IPS-15b (cell line): ENCODE data around the gene ADAMTS1.

ENCODE experiments used
- H3K27me3 ChIP-seq: one replicate; pipeline ENCODE4 v1.6.1; 2013; ENCODE audit warnings: low read length; ENCODE audit not compliant: control insufficient read depth, insufficient read depth
- H3K36me3 ChIP-seq: one replicate; pipeline ENCODE4 v1.6.1; 2013; ENCODE audit warnings: low read length; ENCODE audit not compliant: control insufficient read depth, insufficient read depth
- H3K4me1 ChIP-seq: one replicate; pipeline ENCODE4 v1.6.1; 2013; ENCODE audit warnings: mild to moderate bottlenecking, low read length; ENCODE audit not compliant: control insufficient read depth, insufficient read depth
- H3K4me3 ChIP-seq: one replicate; pipeline ENCODE4 v1.5.1; 2013; ENCODE audit warnings: low read depth, low read length
- H3K9ac ChIP-seq: one replicate; pipeline ENCODE4 v1.6.1; 2013; ENCODE audit warnings: low read depth, mild to moderate bottlenecking, low read length
- H3K9me3 ChIP-seq: one replicate; pipeline ENCODE4 v1.6.1; 2013; ENCODE audit warnings: mild to moderate bottlenecking, low read length; ENCODE audit not compliant: control insufficient read depth, insufficient read depth

Gene ADAMTS1

GRCh38 chr21:26809745-26810144 lies 35.5 kb downstream of the ADAMTS1 start:
- no peak overlapping the region for H3K4me3 ChIP-seq
- H3K4me1 ChIP-seq, result no peaks in the 10 kb centered on the region
- H3K36me3 ChIP-seq, result no peaks in the 10 kb centered on the region
- H3K9me3 ChIP-seq, result no peaks in the 10 kb centered on the region
- H3K9ac ChIP-seq, result no peak overlapping the region
- no peaks in the 10 kb centered on the region for H3K27me3 ChIP-seq

- no peaks in the 10 kb centered on the region for H3K36me3 ChIP-seq
- no peaks in the 10 kb centered on the region for H3K9me3 ChIP-seq
- H3K4me3 ChIP-seq, result no peak overlapping the region
- H3K4me1 ChIP-seq, result no peaks in the 10 kb centered on the region
- H3K27me3 ChIP-seq, result no peaks in the 10 kb centered on the region
- H3K9ac ChIP-seq, result no peak overlapping the region
Observed at GRCh38 chr21:26806801-26807295, 38.4 kb downstream of the ADAMTS1 start.

GRCh38 chr21:26804895-26805609 lies 40.2 kb downstream of the ADAMTS1 start:
- no peak overlapping the region for H3K9ac ChIP-seq
- no peaks in the 10 kb centered on the region for H3K9me3 ChIP-seq
- H3K27me3 ChIP-seq, result no peaks in the 10 kb centered on the region
- no peaks in the 10 kb centered on the region for H3K36me3 ChIP-seq
- H3K4me1 ChIP-seq, result peaks cover 2% of the 10 kb centered on the region
- H3K4me3 ChIP-seq, result no peak overlapping the region

GRCh38 chr21:26801498-26801897 lies 43.7 kb downstream of the ADAMTS1 start:
- no peak overlapping the region for H3K4me3 ChIP-seq
- no peaks in the 10 kb centered on the region for H3K9me3 ChIP-seq
- peaks cover 2% of the 10 kb centered on the region for H3K4me1 ChIP-seq
- H3K36me3 ChIP-seq, result no peaks in the 10 kb centered on the region
- no peak overlapping the region for H3K9ac ChIP-seq
- no peaks in the 10 kb centered on the region for H3K27me3 ChIP-seq

GRCh38 chr21:26800970-26801431 lies 44.2 kb downstream of the ADAMTS1 start:
- Histone ChIP-seq H3K4me1 (peaks cover 2% of the 10 kb centered on the region), H3K27me3 (no peaks in the 10 kb centered on the region), H3K4me3 (no peak overlapping the region), H3K9me3 (no peaks in the 10 kb centered on the region), H3K36me3 (no peaks in the 10 kb centered on the region), H3K9ac (no peak overlapping the region)

GRCh38 chr21:26800455-26800854 lies 44.8 kb downstream of the ADAMTS1 start:
- Histone ChIP-seq H3K4me1 (peaks cover 2% of the 10 kb centered on the region), H3K9me3 (no peaks in the 10 kb centered on the region), H3K9ac (no peak overlapping the region), H3K27me3 (no peaks in the 10 kb centered on the region), H3K36me3 (no peaks in the 10 kb centered on the region), H3K4me3 (no peak overlapping the region)

GRCh38 chr21:26800001-26800400 lies 45.2 kb downstream of the ADAMTS1 start:
- Histone ChIP-seq H3K27me3 (no peaks in the 10 kb centered on the region), H3K9me3 (no peaks in the 10 kb centered on the region), H3K4me1 (peaks cover 2% of the 10 kb centered on the region), H3K9ac (no peak overlapping the region), H3K4me3 (no peak overlapping the region), H3K36me3 (no peaks in the 10 kb centered on the region)

- Histone ChIP-seq H3K27me3 (no peaks in the 10 kb centered on the region), H3K4me3 (no peak overlapping the region), H3K9me3 (no peaks in the 10 kb centered on the region), H3K4me1 (peaks cover 2% of the 10 kb centered on the region), H3K9ac (no peak overlapping the region), H3K36me3 (no peaks in the 10 kb centered on the region)
Observed at GRCh38 chr21:26798856-26799751, 46.1 kb downstream of the ADAMTS1 start.

GRCh38 chr21:26797878-26798456 lies 47.2 kb downstream of the ADAMTS1 start:
- no peaks in the 10 kb centered on the region for H3K36me3 ChIP-seq
- H3K9ac ChIP-seq, result no peak overlapping the region
- H3K4me1 ChIP-seq, result peaks cover 2% of the 10 kb centered on the region
- H3K27me3 ChIP-seq, result no peaks in the 10 kb centered on the region
- no peak overlapping the region for H3K4me3 ChIP-seq
- no peaks in the 10 kb centered on the region for H3K9me3 ChIP-seq

GRCh38 chr21:26795866-26796329 lies 49.3 kb downstream of the ADAMTS1 start:
- Histone ChIP-seq H3K4me3 (no peak overlapping the region), H3K4me1 (no peaks in the 10 kb centered on the region), H3K27me3 (no peaks in the 10 kb centered on the region), H3K36me3 (no peaks in the 10 kb centered on the region), H3K9me3 (no peaks in the 10 kb centered on the region), H3K9ac (no peak overlapping the region)

GRCh38 chr21:26795412-26795805 lies 49.8 kb downstream of the ADAMTS1 start:
- Histone ChIP-seq H3K27me3 (no peaks in the 10 kb centered on the region), H3K4me3 (no peak overlapping the region), H3K36me3 (no peaks in the 10 kb centered on the region), H3K9ac (no peak overlapping the region), H3K4me1 (no peaks in the 10 kb centered on the region), H3K9me3 (no peaks in the 10 kb centered on the region)
